ENCODE measurements around the gene SEC61B.
"Not testable (repeated sequence)": the region's sequence is repeated elsewhere in the genome, so short reads cannot be mapped to it uniquely, and the experiment has no call there.

Gene SEC61B

GRCh38 chr9:99234618-99235017 lies 12.5 kb downstream of the SEC61B start:
- DNase-seq (ENCODE audit: low read depth), result no peak
- no peak overlapping the region for H3K4me3 ChIP-seq (ENCODE audit: control insufficient read depth, low read depth, low read length)
- no peak for TF ChIP-seq CTCF (conservative IDR thresholded peaks at IDR 0.05; ENCODE audit: control insufficient read depth, insufficient read depth, low read depth, low read length)

- TF ChIP-seq CTCF (conservative IDR thresholded peaks at IDR 0.05; ENCODE audit: control insufficient read depth, insufficient read depth, low read depth, low read length), result no peak
- no peak overlapping the region for H3K4me3 ChIP-seq (ENCODE audit: control insufficient read depth, low read depth, low read length)
- DNase-seq (ENCODE audit: low read depth), result no peak
These were observed 13.0 kb downstream of the SEC61B start for GRCh38 chr9:99235069-99235468.

- H3K4me3 ChIP-seq (ENCODE audit: control insufficient read depth, low read depth, low read length), result no peak overlapping the region
- DNase-seq (ENCODE audit: low read depth), result no peak
- no peak for TF ChIP-seq CTCF (conservative IDR thresholded peaks at IDR 0.05; ENCODE audit: control insufficient read depth, insufficient read depth, low read depth, low read length)
These were observed 14.0 kb downstream of the SEC61B start for GRCh38 chr9:99235926-99236634.

GRCh38 chr9:99237356-99237755 lies 15.3 kb downstream of the SEC61B start:
- H3K4me3 ChIP-seq (ENCODE audit: control insufficient read depth, low read depth, low read length), result no peak overlapping the region
- TF ChIP-seq CTCF (conservative IDR thresholded peaks at IDR 0.05; ENCODE audit: control insufficient read depth, insufficient read depth, low read depth, low read length), result no peak
- no peak for DNase-seq (ENCODE audit: low read depth)

- DNase-seq (ENCODE audit: low read depth); H3K4me3 ChIP-seq (ENCODE audit: control insufficient read depth, low read depth, low read length): not testable (repeated sequence)
These were observed 15.8 kb downstream of the SEC61B start for GRCh38 chr9:99237849-99238248.

GRCh38 chr9:99238331-99238730 lies 16.2 kb downstream of the SEC61B start:
- no peak for TF ChIP-seq CTCF (conservative IDR thresholded peaks at IDR 0.05; ENCODE audit: control insufficient read depth, insufficient read depth, low read depth, low read length)
- no peak overlapping the region for H3K4me3 ChIP-seq (ENCODE audit: control insufficient read depth, low read depth, low read length)
- DNase-seq (ENCODE audit: low read depth), result no peak

- H3K4me3 ChIP-seq (ENCODE audit: control insufficient read depth, low read depth, low read length), result no peak overlapping the region
- peak; percentile 75 for DNase-seq (ENCODE audit: low read depth)
- no peak for TF ChIP-seq CTCF (conservative IDR thresholded peaks at IDR 0.05; ENCODE audit: control insufficient read depth, insufficient read depth, low read depth, low read length)
These were observed 17.4 kb downstream of the SEC61B start for GRCh38 chr9:99239341-99240060.
